HFFc6 (cell line): ENCODE data around the gene SAPCD2. TPM values are rescaled to one million over a fixed set of nuclear protein-coding genes. Genes with fewer than 3 reads are reported as not detected.
"Not testable (repeated sequence)": the region's sequence is repeated elsewhere in the genome, so short reads cannot be mapped to it uniquely, and the experiment has no call there.

ENCODE experiments used
- DNase-seq: peaks from one replicate; pipeline ENCODE4 v3.0.0-alpha.2; 2018
- H3K27ac Mint-ChIP-seq: 2 replicates; pipeline ENCODE4 v1.8.0; 2020; ENCODE audit warnings: mild to moderate bottlenecking, mixed read lengths
- H3K27me3 Mint-ChIP-seq: 2 replicates; pipeline ENCODE4 v1.8.0; 2021; ENCODE audit warnings: mild to moderate bottlenecking, moderate library complexity, mixed read lengths; ENCODE audit not compliant: insufficient read depth
- H3K36me3 Mint-ChIP-seq: 2 replicates; pipeline ENCODE4 v1.8.0; 2021; ENCODE audit warnings: low read depth, mixed read lengths
- H3K4me1 Mint-ChIP-seq: 2 replicates; pipeline ENCODE4 v1.8.0; 2020; ENCODE audit warnings: low read depth, mixed read lengths
- H3K4me3 Mint-ChIP-seq: 2 replicates; pipeline ENCODE4 v1.8.0; 2020; ENCODE audit warnings: mild to moderate bottlenecking, moderate library complexity, mixed read lengths
- H3K9me3 Mint-ChIP-seq: 2 replicates; pipeline ENCODE4 v1.8.0; 2020; ENCODE audit warnings: mild to moderate bottlenecking, mixed read lengths
- CTCF ChIP-seq: fragments of 200-600 bp; sonication (generic); IDR thresholded peaks from 2 replicates; pipeline ENCODE4 v1.5.0; 2021; ENCODE audit warnings: antibody characterized with exemption, mild to moderate bottlenecking
- long read RNA-seq: library from polyadenylated mRNA; unstranded; transcript quantifications from one replicate; pipeline ENCODE4 v2.0.0, GENCODE V29; 2019
- total RNA-seq, 6 experiments: library from RNA; stranded (reverse); fragmentation: NEBNext Ultra II Directional; extraction: Animal tissue kit (Norgen Biotek cat#: 25700); gene quantifications; 2 replicates in 1 of 6; 3 replicates in 5 of 6; pipeline ENCODE4 v1.2.3, GENCODE V29; 2021

Gene SAPCD2
- total RNA-seq = 10 to 100 TPM in 5 of 6 experiments, 1 to 10 TPM in 1; 7.7 to 14.8 (median 11.3) TPM
- long read RNA-seq, partial matches to known transcripts = 0 of 2 reads
- long read RNA-seq, other reads (novel, unspliced or antisense) = 2 of 2 reads

- Mint-ChIP-seq H3K27ac (peak within 1 kb of the TSS; percentile 80), H3K27me3 (no peaks in the 10 kb centered on the region; the same call in 1 of the 2 replicates), H3K36me3 (no peaks in the 10 kb centered on the region), H3K4me3 (peak within 1 kb of the TSS; percentile 82), H3K4me1 (peaks cover 14% of the 10 kb centered on the region), H3K9me3 (no peaks in the 10 kb centered on the region)
- DNase-seq = peak; percentile 79
- TF ChIP-seq CTCF = no peak
Observed at GRCh38 chr9:137070201-137070905, at the start of gene SAPCD2. SAPCD2 (minus strand) TSS chr9:137070557; CDS start chr9:137070460, 97 bp downstream.

GRCh38 chr9:137118092-137118603, 47.8 kb upstream of the SAPCD2 start:
- not testable (repeated sequence) for H3K4me3 Mint-ChIP-seq, H3K9me3 Mint-ChIP-seq, H3K27me3 Mint-ChIP-seq, DNase-seq, H3K36me3 Mint-ChIP-seq, H3K4me1 Mint-ChIP-seq, H3K27ac Mint-ChIP-seq

- Mint-ChIP-seq H3K9me3 (no peaks in the 10 kb centered on the region), H3K4me1 (peaks cover 6% of the 10 kb centered on the region; the same call in 1 of the 2 replicates), H3K4me3 (no peak overlapping the region), H3K27ac (no peak overlapping the region), H3K36me3 (no peaks in the 10 kb centered on the region), H3K27me3 (no peaks in the 10 kb centered on the region; the same call in 1 of the 2 replicates)
- DNase-seq = no peak
- no peak for TF ChIP-seq CTCF
Observed at GRCh38 chr9:137117269-137117731, 46.9 kb upstream of the SAPCD2 start.

GRCh38 chr9:137116728-137117127, 46.4 kb upstream of the SAPCD2 start:
- no peaks in the 10 kb centered on the region for H3K9me3 Mint-ChIP-seq
- no peak overlapping the region for H3K4me3 Mint-ChIP-seq
- no peak overlapping the region for H3K27ac Mint-ChIP-seq
- DNase-seq = no peak
- peaks cover under 1% of the 10 kb centered on the region; the same call in 1 of the 2 replicates for H3K4me1 Mint-ChIP-seq
- H3K27me3 Mint-ChIP-seq = no peaks in the 10 kb centered on the region; the same call in 1 of the 2 replicates
- no peak for TF ChIP-seq CTCF
- no peaks in the 10 kb centered on the region for H3K36me3 Mint-ChIP-seq

GRCh38 chr9:137116027-137116507, 45.7 kb upstream of the SAPCD2 start:
- H3K9me3 Mint-ChIP-seq = no peaks in the 10 kb centered on the region
- H3K36me3 Mint-ChIP-seq = no peaks in the 10 kb centered on the region
- no peak for TF ChIP-seq CTCF
- no peaks in the 10 kb centered on the region; the same call in 1 of the 2 replicates for H3K27me3 Mint-ChIP-seq
- no peak overlapping the region for H3K4me3 Mint-ChIP-seq
- no peaks in the 10 kb centered on the region for H3K4me1 Mint-ChIP-seq
- no peak overlapping the region for H3K27ac Mint-ChIP-seq
- no peak for DNase-seq
